ENCODE data around the gene MUS81.

- TF ChIP-seq ZNF384 (IDR thresholded peaks at IDR 0.05) (no peak), TARDBP (IDR thresholded peaks at IDR 0.05) (no peak), FOXM1 (IDR thresholded peaks at IDR 0.05; ENCODE audit: borderline replicate concordance) (no peak), FOXK2 (IDR thresholded peaks at IDR 0.05) (no peak), SP1 (IDR thresholded peaks at IDR 0.05) (no peak), ARNT (IDR thresholded peaks at IDR 0.05) (no peak), SUZ12 (IDR thresholded peaks at IDR 0.05) (no peak), CTBP1 (IDR thresholded peaks at IDR 0.05; ENCODE audit: borderline replicate concordance) (no peak), BHLHE40 (IDR thresholded peaks at IDR 0.05; ENCODE audit: borderline replicate concordance) (no peak), FOXA1 (IDR thresholded peaks at IDR 0.05) (no peak), NFRKB (IDR thresholded peaks at IDR 0.05) (no peak), PKNOX1 (IDR thresholded peaks at IDR 0.05) (no peak), ELF4 (IDR thresholded peaks at IDR 0.05) (no peak), HDGF (IDR thresholded peaks at IDR 0.05; ENCODE audit: borderline replicate concordance) (no peak)
Observed at GRCh38 chr11:65891219-65892136, 31.2 kb downstream of the MUS81 start.

All from HEK293T (cell line).